ENCODE measurements around the gene FBXO45. TPM values are rescaled to one million over a fixed set of nuclear protein-coding genes. Genes with fewer than 3 reads are reported as not detected.

The FBXO45 gene
- total RNA-seq, 1 donor from 2014 or later = 23.1 TPM

GRCh38 chr3:196528639-196529233, 39.7 kb upstream of the FBXO45 start:
- TF ChIP-seq CTCF (IDR thresholded peaks at IDR 0.05) = peak; percentile 86
- no peak for TF ChIP-seq EZH2phosphoT487 (IDR thresholded peaks at IDR 0.05)
- TF ChIP-seq EZH2 (IDR thresholded peaks at IDR 0.05) = peak; percentile 63
- H3K27ac ChIP-seq = no peak overlapping the region
- peaks cover 13% of the 10 kb centered on the region for H3K27me3 Mint-ChIP-seq (ENCODE audit: insufficient read depth, low read depth)
- peak overlapping the region; percentile 85 for H3K4me2 ChIP-seq
- no peak overlapping the region for H3K4me3 Mint-ChIP-seq
- H3K9me3 Mint-ChIP-seq = peaks cover 39% of the 10 kb centered on the region
- peak overlapping the region; percentile 51 for H3K4me3 ChIP-seq
- no peaks in the 10 kb centered on the region for H4K20me1 ChIP-seq (ENCODE audit: low read depth)
- H3K27me3 ChIP-seq = peaks cover 26% of the 10 kb centered on the region
- H3K36me3 Mint-ChIP-seq = peaks cover 7% of the 10 kb centered on the region
- peak; percentile 88 for DNase-seq (ENCODE audit: low spot score)
- H3K36me3 ChIP-seq = no peaks in the 10 kb centered on the region
- peak overlapping the region; percentile 80 for H2AFZ ChIP-seq (replicated peaks)
- no peaks in the 10 kb centered on the region for H3F3A ChIP-seq (ENCODE audit: low read depth)
- peaks cover 4% of the 10 kb centered on the region for H3K9me3 ChIP-seq (ENCODE audit: low read depth)
- no peak overlapping the region for H3K27ac Mint-ChIP-seq
- peaks cover 12% of the 10 kb centered on the region for H3K4me1 Mint-ChIP-seq
- no peaks in the 10 kb centered on the region for H3K79me2 ChIP-seq (ENCODE audit: low read depth)
- H3K4me1 ChIP-seq = no peaks in the 10 kb centered on the region
- H3K9ac ChIP-seq = no peak overlapping the region

- Histone ChIP-seq H3K27me3 (peaks cover 27% of the 10 kb centered on the region), H3K79me2 (ENCODE audit: low read depth) (no peaks in the 10 kb centered on the region), H3K4me1 (no peaks in the 10 kb centered on the region), H3K4me2 (no peak overlapping the region), H4K20me1 (ENCODE audit: low read depth) (no peaks in the 10 kb centered on the region), H3K9me3 (ENCODE audit: low read depth) (peaks cover 4% of the 10 kb centered on the region), H3K4me3 (no peak overlapping the region), H3F3A (ENCODE audit: low read depth) (no peaks in the 10 kb centered on the region), H3K27ac (no peak overlapping the region), H2AFZ (replicated peaks) (no peak overlapping the region), H3K9ac (no peak overlapping the region), H3K36me3 (no peaks in the 10 kb centered on the region)
- no peak for TF ChIP-seq EZH2 (IDR thresholded peaks at IDR 0.05)
- no peak for TF ChIP-seq CTCF (IDR thresholded peaks at IDR 0.05)
- TF ChIP-seq EZH2phosphoT487 (IDR thresholded peaks at IDR 0.05) = no peak
- Mint-ChIP-seq H3K36me3 (peaks cover 7% of the 10 kb centered on the region), H3K27me3 (ENCODE audit: insufficient read depth, low read depth) (peaks cover 15% of the 10 kb centered on the region), H3K9me3 (peaks cover 32% of the 10 kb centered on the region), H3K4me1 (peaks cover 17% of the 10 kb centered on the region), H3K4me3 (no peak overlapping the region), H3K27ac (no peak overlapping the region)
- DNase-seq (ENCODE audit: low spot score) = no peak
Measured at GRCh38 chr3:196531418-196531817, 37.0 kb upstream of the FBXO45 start.

GRCh38 chr3:196533260-196533681, 35.2 kb upstream of the FBXO45 start:
- Histone ChIP-seq H3F3A (ENCODE audit: low read depth) (no peaks in the 10 kb centered on the region), H4K20me1 (ENCODE audit: low read depth) (no peaks in the 10 kb centered on the region), H3K4me2 (peak overlapping the region; percentile 18), H3K4me1 (no peaks in the 10 kb centered on the region), H2AFZ (replicated peaks) (no peak overlapping the region), H3K27ac (no peak overlapping the region), H3K36me3 (no peaks in the 10 kb centered on the region), H3K79me2 (ENCODE audit: low read depth) (no peaks in the 10 kb centered on the region), H3K9me3 (ENCODE audit: low read depth) (peaks cover 4% of the 10 kb centered on the region), H3K27me3 (peaks cover 20% of the 10 kb centered on the region), H3K4me3 (no peak overlapping the region), H3K9ac (no peak overlapping the region)
- Mint-ChIP-seq H3K36me3 (peaks cover 7% of the 10 kb centered on the region), H3K4me3 (peak overlapping the region; percentile 12), H3K4me1 (peaks cover 17% of the 10 kb centered on the region), H3K27me3 (ENCODE audit: insufficient read depth, low read depth) (peaks cover 11% of the 10 kb centered on the region), H3K9me3 (peaks cover 23% of the 10 kb centered on the region), H3K27ac (peak overlapping the region; percentile 64)
- DNase-seq (ENCODE audit: low spot score) = peak; percentile 42
- TF ChIP-seq CTCF (IDR thresholded peaks at IDR 0.05) (no peak), EZH2 (IDR thresholded peaks at IDR 0.05) (no peak), EZH2phosphoT487 (IDR thresholded peaks at IDR 0.05) (no peak)
